H9 (cell line): Measurements from ENCODE around the gene TAF11L3. TPM values are rescaled to one million over a fixed set of nuclear protein-coding genes. Genes with fewer than 3 reads are reported as not detected.
"Not testable (repeated sequence)": the region's sequence is repeated elsewhere in the genome, so short reads cannot be mapped to it uniquely, and the experiment has no call there.

Experiments used
- DNase-seq: peaks from one replicate; pipeline ENCODE4 v3.0.0-alpha.2; 2017
- H2AFZ ChIP-seq: one replicate; pipeline ENCODE4 v1.6.1; 2013; ENCODE audit warnings: mild to moderate bottlenecking, low read length, control low read depth, moderate library complexity
- H2AK5ac ChIP-seq: 2 replicates; pipeline ENCODE4 v1.6.1; 2013; ENCODE audit warnings: low read length, control low read depth, mixed read lengths; ENCODE audit not compliant: insufficient read length
- H2BK120ac ChIP-seq: one replicate; pipeline ENCODE4 v1.6.1; 2013; ENCODE audit warnings: low read depth, mild to moderate bottlenecking, low read length, control low read depth, inconsistent platforms; ENCODE audit not compliant: poor library complexity, severe bottlenecking
- H2BK12ac ChIP-seq: 2 replicates; pipeline ENCODE4 v1.6.1; 2013; ENCODE audit warnings: low read length, control low read depth, mixed read lengths, low read depth; ENCODE audit not compliant: insufficient read length
- H2BK15ac ChIP-seq: 2 replicates; pipeline ENCODE4 v1.6.1; 2013; ENCODE audit warnings: low read depth, low read length, control low read depth
- H2BK20ac ChIP-seq: one replicate; pipeline ENCODE4 v1.6.1; 2013; ENCODE audit warnings: low read depth, mild to moderate bottlenecking, low read length, control low read depth, inconsistent platforms; ENCODE audit not compliant: poor library complexity, severe bottlenecking
- H2BK5ac ChIP-seq: 2 replicates; pipeline ENCODE4 v1.6.1; 2013; ENCODE audit warnings: low read length, control low read depth, mixed read lengths; ENCODE audit not compliant: insufficient read length
- H3K14ac ChIP-seq: 2 replicates; pipeline ENCODE4 v1.6.1; 2013; ENCODE audit warnings: low read length, control low read depth; ENCODE audit not compliant: insufficient read depth
- H3K18ac ChIP-seq: 2 replicates; pipeline ENCODE4 v1.6.1; 2013; ENCODE audit warnings: low read depth, mild to moderate bottlenecking, mixed read lengths, low read length, control low read depth; ENCODE audit not compliant: insufficient read length
- H3K23ac ChIP-seq: 2 replicates; pipeline ENCODE4 v1.6.1; 2013; ENCODE audit warnings: low read length, control low read depth, mixed read lengths, low read depth; ENCODE audit not compliant: insufficient read length
- H3K23me2 ChIP-seq: 2 replicates; pipeline ENCODE4 v1.6.1; 2013; ENCODE audit warnings: low read depth, mild to moderate bottlenecking, mixed read lengths, low read length, control low read depth; ENCODE audit not compliant: insufficient read length, poor library complexity, severe bottlenecking
- H3K27ac ChIP-seq: 2 replicates; pipeline ENCODE4 v1.5.1; 2013; ENCODE audit warnings: low read length, control low read depth, mixed read lengths, low read depth; ENCODE audit not compliant: insufficient read length
- H3K27me3 ChIP-seq: 2 replicates; pipeline ENCODE4 v1.6.1; 2013; ENCODE audit warnings: low read length, control low read depth, inconsistent platforms; ENCODE audit not compliant: insufficient read depth
- H3K4ac ChIP-seq: 2 replicates; pipeline ENCODE4 v1.6.1; 2013; ENCODE audit warnings: low read depth, mild to moderate bottlenecking, control low read depth, inconsistent platforms, low read length, moderate library complexity
- H3K4me1 ChIP-seq: 2 replicates; pipeline ENCODE4 v1.6.1; 2013; ENCODE audit warnings: low read length, control low read depth, inconsistent platforms; ENCODE audit not compliant: insufficient read depth
- H3K4me2 ChIP-seq: 2 replicates; pipeline ENCODE4 v1.6.1; 2013; ENCODE audit warnings: low read length, control low read depth, mixed read lengths; ENCODE audit not compliant: insufficient read length, insufficient read depth
- H3K56ac ChIP-seq: 2 replicates; pipeline ENCODE4 v1.6.1; 2013; ENCODE audit warnings: low read depth, mild to moderate bottlenecking, mixed read lengths, low read length, control low read depth; ENCODE audit not compliant: insufficient read length
- H3K79me1 ChIP-seq: 2 replicates; pipeline ENCODE4 v1.6.1; 2013; ENCODE audit warnings: low read depth, mild to moderate bottlenecking, moderate library complexity, low read length, control low read depth, inconsistent platforms; ENCODE audit not compliant: insufficient read depth, poor library complexity, severe bottlenecking
- H3K79me2 ChIP-seq: 2 replicates; pipeline ENCODE4 v1.6.1; 2013; ENCODE audit warnings: low read length, control low read depth, inconsistent platforms; ENCODE audit not compliant: insufficient read depth
- H3K9ac ChIP-seq: 2 replicates; pipeline ENCODE4 v1.6.1; 2013; ENCODE audit warnings: low read length, control low read depth, mixed read lengths; ENCODE audit not compliant: insufficient read length; ENCODE audit errors: extremely low read depth
- H3K9me3 ChIP-seq: one replicate; pipeline ENCODE4 v1.6.1; 2013; ENCODE audit warnings: low read depth, low read length, inconsistent platforms; ENCODE audit not compliant: control insufficient read depth
- H3T11ph ChIP-seq: one replicate; pipeline ENCODE4 v1.6.1; 2013; ENCODE audit warnings: mild to moderate bottlenecking, low read length, control low read depth, inconsistent platforms
- H4K20me1 ChIP-seq: one replicate; pipeline ENCODE4 v1.6.1; 2013; ENCODE audit not compliant: control insufficient read depth, insufficient read length, insufficient read depth
- H4K5ac ChIP-seq: 2 replicates; pipeline ENCODE4 v1.6.1; 2013; ENCODE audit warnings: low read depth, mild to moderate bottlenecking, mixed read lengths, low read length, control low read depth; ENCODE audit not compliant: insufficient read length
- H4K8ac ChIP-seq: replicated peaks from 2 replicates; pipeline ENCODE4 v1.6.1; 2013; ENCODE audit warnings: low read length, control low read depth, mixed read lengths, low read depth; ENCODE audit not compliant: insufficient read length
- H4K91ac ChIP-seq: 2 replicates; pipeline ENCODE4 v1.6.1; 2013; ENCODE audit warnings: low read depth, mild to moderate bottlenecking, moderate library complexity, mixed read lengths, low read length, control low read depth; ENCODE audit not compliant: insufficient read length
- H3K27ac Mint-ChIP-seq, 3 experiments: 2 replicates in 2 of 3; 3 replicates in 1 of 3; pipeline ENCODE4 v1.8.0; 2020 to 2021; ENCODE audit warnings: mixed read lengths in 3 of 3, mild to moderate bottlenecking in 1 of 3, moderate library complexity in 1 of 3
- H3K27me3 Mint-ChIP-seq: 2 replicates; pipeline ENCODE4 v1.8.0; 2021; ENCODE audit warnings: low read depth, mild to moderate bottlenecking, moderate library complexity, mixed read lengths
- H3K36me3 Mint-ChIP-seq, 3 experiments: 2 replicates in 2 of 3; 3 replicates in 1 of 3; pipeline ENCODE4 v1.8.0; 2020 to 2021; ENCODE audit warnings: low read depth in 3 of 3, mixed read lengths in 3 of 3; ENCODE audit not compliant: insufficient read depth in 1 of 3
- H3K4me1 Mint-ChIP-seq, 2 experiments: 2 replicates each; pipeline ENCODE4 v1.8.0; 2020; ENCODE audit warnings: mixed read lengths in 2 of 2
- H3K4me3 Mint-ChIP-seq, 2 experiments: 2 replicates in 1 of 2; 3 replicates in 1 of 2; pipeline ENCODE4 v1.8.0; 2020 to 2021; ENCODE audit warnings: mild to moderate bottlenecking in 2 of 2, mixed read lengths in 2 of 2, moderate library complexity in 1 of 2
- H3K9me3 Mint-ChIP-seq, 2 experiments: 2 replicates in 1 of 2; 3 replicates in 1 of 2; pipeline ENCODE4 v1.8.0; 2020; ENCODE audit warnings: mild to moderate bottlenecking in 2 of 2, mixed read lengths in 2 of 2, moderate library complexity in 1 of 2
- CTCF ChIP-seq: fragments of 200-600 bp; sonication (generic); conservative IDR thresholded peaks from 3 replicates; pipeline ENCODE4 v1.8.0; 2021; ENCODE audit warnings: antibody characterized with exemption, mild to moderate bottlenecking
- WGBS: extraction: QIAGEN DNeasy Blood & Tissue Kit; methylation state at CpG from one replicate; pipeline ENCODE4 v1.1.7; 2013; ENCODE audit warnings: missing lambda C conversion rate, low lambda C conversion rate, mixed read lengths; ENCODE audit not compliant: insufficient read length; ENCODE audit errors: extremely low coverage; 5-methylcytosine and 5-hydroxymethylcytosine counted together
- total RNA-seq: library from RNA; stranded (reverse); gene quantifications from 2 replicates; pipeline ENCODE4 v1.2.1, GENCODE V29; 2021

Gene TAF11L3
- total RNA-seq, 1 experiment from 2014 or later, result not detected

DNA sequence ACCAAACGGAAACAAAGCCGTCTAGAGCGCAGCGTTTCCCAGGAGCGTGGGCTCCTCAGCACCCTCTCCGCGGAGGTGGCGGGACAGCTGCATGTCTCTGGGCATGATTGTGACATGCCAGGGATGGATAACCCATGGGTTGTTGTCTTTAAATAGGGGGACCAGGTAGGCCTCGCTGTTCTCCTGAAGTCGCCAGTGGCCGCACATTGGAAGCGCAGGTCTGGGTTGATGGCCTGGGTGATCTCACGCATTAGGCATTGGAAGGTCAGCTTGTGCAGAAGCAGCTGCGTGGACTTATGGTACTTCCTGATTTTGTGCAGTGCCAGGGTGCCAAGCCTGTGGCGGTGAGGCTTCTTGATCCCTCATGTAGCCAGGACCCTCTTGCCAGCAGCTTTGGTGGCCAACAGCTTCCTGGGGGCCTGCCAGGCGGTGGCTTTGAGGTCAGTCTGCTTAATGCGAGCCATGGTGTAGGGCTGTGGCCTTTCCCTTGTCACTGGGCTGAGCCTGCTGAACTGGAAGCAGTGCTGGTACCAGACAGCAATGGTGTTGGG, 6.3 kb upstream of the TAF11L3 start:
- H3K27me3 ChIP-seq, result no peaks in the 10 kb centered on the region
- no peak overlapping the region for H3K27ac ChIP-seq
- no peak overlapping the region for H3K4ac ChIP-seq
- H3K79me2 ChIP-seq, result no peaks in the 10 kb centered on the region
- Mint-ChIP-seq H3K9me3 (no peaks in the 10 kb centered on the region), H3K4me3 (no peak overlapping the region), H3K4me1 (0 out of 4 replicates have a peak, but pooled peaks cover 3 to 6% of the 10 kb centered on the region in 2 experiments), H3K36me3 (no peaks in the 10 kb centered on the region; a peak in 1 of 7 replicates), H3K27ac (no peak overlapping the region; a peak in 1 of 7 replicates), H3K27me3 (no peaks in the 10 kb centered on the region)
- WGBS, result no CpG with 5 or more reads among the region's 17 CpGs
- no peak overlapping the region for H4K91ac ChIP-seq
- no peak overlapping the region for H2BK5ac ChIP-seq
- H3K23me2 ChIP-seq, result no peaks in the 10 kb centered on the region
- no peak for DNase-seq
- H4K8ac ChIP-seq, result no peak overlapping the region
- no peak overlapping the region for H2AK5ac ChIP-seq
- H3K9me3 ChIP-seq, result no peaks in the 10 kb centered on the region
- no peak overlapping the region for H2BK12ac ChIP-seq
- no peaks in the 10 kb centered on the region for H3K4me1 ChIP-seq
- H2AFZ ChIP-seq, result no peak overlapping the region
- H4K20me1 ChIP-seq, result no peaks in the 10 kb centered on the region
- no peak overlapping the region for H2BK15ac ChIP-seq
- no peak overlapping the region for H3K56ac ChIP-seq
- no peak overlapping the region for H2BK120ac ChIP-seq
- no peak overlapping the region for H3K23ac ChIP-seq
- H4K5ac ChIP-seq, result no peak overlapping the region
- H2BK20ac ChIP-seq, result no peak overlapping the region
- H3K14ac ChIP-seq, result no peak overlapping the region; the same call in 1 of the 2 replicates
- no peak for TF ChIP-seq CTCF
- H3K9ac ChIP-seq, result no peak overlapping the region
- H3T11ph ChIP-seq, result no peak overlapping the region
- H3K4me2 ChIP-seq, result no peak overlapping the region
- no peaks in the 10 kb centered on the region for H3K79me1 ChIP-seq
- H3K18ac ChIP-seq, result no peak overlapping the region

DNA sequence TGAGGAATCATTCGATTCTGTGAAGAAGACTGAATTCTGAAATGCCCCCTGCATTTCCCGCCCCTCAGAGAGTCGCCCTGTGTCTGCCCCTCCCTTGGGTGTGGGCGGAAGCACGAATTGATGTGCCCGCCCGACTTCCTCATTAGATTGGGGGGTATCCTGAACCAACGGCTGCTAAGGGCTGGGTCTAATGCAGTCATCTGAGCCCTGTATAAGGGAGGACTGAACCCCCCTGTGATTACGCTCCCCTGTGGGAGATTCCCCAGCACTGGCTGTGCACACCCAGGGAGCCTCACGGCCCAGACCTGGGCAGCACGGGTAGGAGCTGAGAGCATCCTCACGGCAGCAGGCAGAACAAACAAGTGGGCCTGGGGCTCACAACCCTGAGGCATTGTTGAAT, 641 bp upstream of the TAF11L3 start:
- H3K27me3 Mint-ChIP-seq, H3K4me3 Mint-ChIP-seq: not testable (repeated sequence)
- no CpG with 5 or more reads among the region's 12 CpGs for WGBS

More for the DNA sequence above, 641 bp upstream of the TAF11L3 start:
- not testable (repeated sequence) for H3K79me1 ChIP-seq, H3K36me3 Mint-ChIP-seq, H4K91ac ChIP-seq, H3K9ac ChIP-seq, DNase-seq, H2AFZ ChIP-seq, H2BK5ac ChIP-seq, H3K4me2 ChIP-seq, H2BK15ac ChIP-seq, H3K23ac ChIP-seq, H3K27me3 ChIP-seq, H3K18ac ChIP-seq, H2BK120ac ChIP-seq, H3T11ph ChIP-seq, H3K9me3 ChIP-seq, H3K4ac ChIP-seq, H3K4me1 ChIP-seq, H3K9me3 Mint-ChIP-seq, H4K5ac ChIP-seq, H3K4me1 Mint-ChIP-seq, H2BK20ac ChIP-seq, H3K27ac ChIP-seq, H4K8ac ChIP-seq, H3K23me2 ChIP-seq, H3K14ac ChIP-seq, H2BK12ac ChIP-seq, H3K79me2 ChIP-seq, H3K56ac ChIP-seq, H3K27ac Mint-ChIP-seq, H4K20me1 ChIP-seq, H2AK5ac ChIP-seq
